Neural cell (in vitro differentiated cells): ENCODE results near the gene ILDR2. TPM values are rescaled to one million over a fixed set of nuclear protein-coding genes. Genes with fewer than 3 reads are reported as not detected.

ENCODE experiments used
- H2AFZ ChIP-seq: fragments of 200-600, 300-800 bp; sonication (generic), shearing (Covaris generic); 2 replicates; pipeline ENCODE4 v1.6.0; 2014; ENCODE audit warnings: low read depth, mild to moderate bottlenecking, antibody characterized with exemption, low read length, moderate library complexity
- H3F3A ChIP-seq: fragments of 200-600 bp; shearing (Covaris generic); 2 replicates; pipeline ENCODE4 v1.6.1; 2016; ENCODE audit warnings: mild to moderate bottlenecking, moderate library complexity, mixed read lengths, antibody characterized with exemption, low read length; ENCODE audit not compliant: insufficient read depth, poor library complexity, severe bottlenecking
- H3K27ac ChIP-seq: fragments of 200-600, 300-800 bp; sonication (generic), shearing (Covaris generic); 2 replicates; pipeline ENCODE4 v1.5.1; 2014; ENCODE audit warnings: mild to moderate bottlenecking, low read length, moderate library complexity
- H3K27me3 ChIP-seq: fragments of 300-800, 200-600 bp; sonication (generic), shearing (Covaris generic); 2 replicates; pipeline ENCODE4 v1.6.0; 2014; ENCODE audit warnings: mild to moderate bottlenecking, low read depth, low read length, moderate library complexity; ENCODE audit not compliant: insufficient read depth
- H3K36me3 ChIP-seq: fragments of 300-800, 200-600 bp; sonication (generic), shearing (Covaris generic); 2 replicates; pipeline ENCODE4 v1.5.1; 2014; ENCODE audit warnings: mild to moderate bottlenecking, antibody characterized with exemption, low read length, moderate library complexity; ENCODE audit not compliant: insufficient read depth
- H3K4me2 ChIP-seq: fragments of 300-800, 200-600 bp; sonication (generic), shearing (Covaris generic); 2 replicates; pipeline ENCODE4 v1.6.0; 2014; ENCODE audit warnings: mild to moderate bottlenecking, low read length
- H3K4me3 ChIP-seq: fragments of 300-800, 200-600 bp; sonication (generic), shearing (Covaris generic); 2 replicates; pipeline ENCODE4 v1.5.1; 2014; ENCODE audit warnings: mild to moderate bottlenecking, low read length, moderate library complexity
- H3K79me2 ChIP-seq: fragments of 200-600 bp; shearing (Covaris generic); replicated peaks from 2 replicates; pipeline ENCODE4 v1.6.0; 2014; ENCODE audit warnings: mild to moderate bottlenecking, low read length, moderate library complexity; ENCODE audit not compliant: insufficient read depth
- H3K9ac ChIP-seq: fragments of 300-800, 200-600 bp; sonication (generic), shearing (Covaris generic); 2 replicates; pipeline ENCODE4 v1.6.1; 2016; ENCODE audit warnings: mild to moderate bottlenecking, low read length, mixed read lengths
- H3K9me2 ChIP-seq: fragments of 200-600 bp; shearing (Covaris generic); 2 replicates; pipeline ENCODE4 v1.6.1; 2016; ENCODE audit warnings: mild to moderate bottlenecking, low read length, mixed read lengths; ENCODE audit not compliant: insufficient read depth
- H3K9me3 ChIP-seq: fragments of 200-600, 300-800 bp; sonication (generic), shearing (Covaris generic); 2 replicates; pipeline ENCODE4 v1.6.1; 2016; ENCODE audit warnings: mild to moderate bottlenecking, mixed run types, low read length, moderate library complexity, mixed read lengths
- H4K20me1 ChIP-seq: fragments of 200-600 bp; shearing (Covaris generic); 2 replicates; pipeline ENCODE4 v1.6.1; 2016; ENCODE audit warnings: mild to moderate bottlenecking, mixed run types; ENCODE audit not compliant: insufficient read depth
- EP300 ChIP-seq: fragments of 450-650 bp; conservative IDR thresholded peaks from 2 replicates; pipeline ENCODE4 v1.6.1; 2014; ENCODE audit warnings: antibody characterized with exemption, mild to moderate bottlenecking, moderate library complexity; ENCODE audit not compliant: poor library complexity, severe bottlenecking
- EZH2 ChIP-seq: fragments of 200-600, 300-800 bp; shearing (Covaris generic), sonication (generic); IDR thresholded peaks from 2 replicates; pipeline ENCODE4 v1.6.1; 2014; ENCODE audit warnings: antibody characterized with exemption, low read length, borderline replicate concordance, mild to moderate bottlenecking; ENCODE audit not compliant: insufficient read depth, poor library complexity, severe bottlenecking
- MXI1 ChIP-seq: fragments of 450-650 bp; conservative IDR thresholded peaks from 2 replicates; pipeline ENCODE4 v1.6.1; 2014; ENCODE audit warnings: antibody characterized with exemption, mild to moderate bottlenecking; ENCODE audit not compliant: poor library complexity, severe bottlenecking
- POLR2AphosphoS5 ChIP-seq: IDR thresholded peaks from 2 replicates; pipeline ENCODE4 v1.6.1; 2012
- RAD21 ChIP-seq: fragments of 450-650 bp; conservative IDR thresholded peaks from 2 replicates; pipeline ENCODE4 v1.6.1; 2014; ENCODE audit warnings: antibody characterized with exemption, mild to moderate bottlenecking, moderate library complexity
- SMC3 ChIP-seq: fragments of 450-650 bp; conservative IDR thresholded peaks from 2 replicates; pipeline ENCODE4 v1.6.1; 2014; ENCODE audit warnings: antibody characterized with exemption, mild to moderate bottlenecking, moderate library complexity; ENCODE audit not compliant: poor library complexity
- TAF1 ChIP-seq: IDR thresholded peaks from 2 replicates; pipeline ENCODE4 v1.6.1; 2012; ENCODE audit warnings: low read depth
- polyA plus RNA-seq: library from polyadenylated mRNA; depleted of rRNA; stranded (reverse); fragments of >200 nt; gene quantifications from 2 replicates; pipeline ENCODE4 v1.2.3, GENCODE V29; 2014
- TF ChIP-seq, protein P1 (sequence below): IDR thresholded peaks from 2 replicates; pipeline ENCODE4 v1.6.1; 2012; ENCODE audit warnings: borderline replicate concordance
- TF ChIP-seq, protein P2 (sequence below): fragments of 450-650 bp; IDR thresholded peaks from 2 replicates; pipeline ENCODE4 v1.5.1; 2014; ENCODE audit warnings: antibody characterized with exemption, mild to moderate bottlenecking, moderate library complexity; ENCODE audit not compliant: poor library complexity, severe bottlenecking

ILDR2 gene
- polyA plus RNA-seq, 1 donor from 2014 or later, result 6.8 TPM

DNA sequence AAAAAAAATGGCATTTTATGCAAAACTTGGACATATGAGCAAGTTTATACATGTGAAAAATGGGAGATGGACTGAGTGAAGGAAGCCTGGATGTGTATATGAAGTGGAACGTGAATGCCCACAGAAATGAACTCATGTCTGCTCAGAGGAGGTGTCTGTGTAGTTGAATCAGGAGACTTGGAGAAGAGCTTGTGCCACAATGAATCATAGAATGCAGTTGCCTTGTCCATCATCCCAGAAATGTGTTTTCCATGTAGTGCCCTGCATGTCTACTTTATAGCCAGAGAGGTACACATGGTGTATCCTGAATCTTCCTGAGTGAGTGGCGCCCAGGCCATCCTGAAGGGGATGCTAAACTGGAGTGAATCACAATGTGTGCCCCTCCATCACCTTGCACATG, 2.6 kb upstream of the ILDR2 start:
- Histone ChIP-seq H3K79me2 (no peaks in the 10 kb centered on the region), H4K20me1 (no peaks in the 10 kb centered on the region), H3K9me2 (no peaks in the 10 kb centered on the region), H3F3A (no peaks in the 10 kb centered on the region), H3K4me3 (no peak overlapping the region), H3K27ac (no peak overlapping the region), H2AFZ (no peak overlapping the region), H3K9me3 (no peaks in the 10 kb centered on the region), H3K4me2 (no peak overlapping the region), H3K27me3 (peaks cover 23% of the 10 kb centered on the region), H3K9ac (no peak overlapping the region), H3K36me3 (no peaks in the 10 kb centered on the region)
- TF ChIP-seq POLR2AphosphoS5 (no peak), MXI1 (no peak), RAD21 (no peak), EP300 (no peak), TAF1 (no peak)
- TF ChIP-seq, protein P1, sequence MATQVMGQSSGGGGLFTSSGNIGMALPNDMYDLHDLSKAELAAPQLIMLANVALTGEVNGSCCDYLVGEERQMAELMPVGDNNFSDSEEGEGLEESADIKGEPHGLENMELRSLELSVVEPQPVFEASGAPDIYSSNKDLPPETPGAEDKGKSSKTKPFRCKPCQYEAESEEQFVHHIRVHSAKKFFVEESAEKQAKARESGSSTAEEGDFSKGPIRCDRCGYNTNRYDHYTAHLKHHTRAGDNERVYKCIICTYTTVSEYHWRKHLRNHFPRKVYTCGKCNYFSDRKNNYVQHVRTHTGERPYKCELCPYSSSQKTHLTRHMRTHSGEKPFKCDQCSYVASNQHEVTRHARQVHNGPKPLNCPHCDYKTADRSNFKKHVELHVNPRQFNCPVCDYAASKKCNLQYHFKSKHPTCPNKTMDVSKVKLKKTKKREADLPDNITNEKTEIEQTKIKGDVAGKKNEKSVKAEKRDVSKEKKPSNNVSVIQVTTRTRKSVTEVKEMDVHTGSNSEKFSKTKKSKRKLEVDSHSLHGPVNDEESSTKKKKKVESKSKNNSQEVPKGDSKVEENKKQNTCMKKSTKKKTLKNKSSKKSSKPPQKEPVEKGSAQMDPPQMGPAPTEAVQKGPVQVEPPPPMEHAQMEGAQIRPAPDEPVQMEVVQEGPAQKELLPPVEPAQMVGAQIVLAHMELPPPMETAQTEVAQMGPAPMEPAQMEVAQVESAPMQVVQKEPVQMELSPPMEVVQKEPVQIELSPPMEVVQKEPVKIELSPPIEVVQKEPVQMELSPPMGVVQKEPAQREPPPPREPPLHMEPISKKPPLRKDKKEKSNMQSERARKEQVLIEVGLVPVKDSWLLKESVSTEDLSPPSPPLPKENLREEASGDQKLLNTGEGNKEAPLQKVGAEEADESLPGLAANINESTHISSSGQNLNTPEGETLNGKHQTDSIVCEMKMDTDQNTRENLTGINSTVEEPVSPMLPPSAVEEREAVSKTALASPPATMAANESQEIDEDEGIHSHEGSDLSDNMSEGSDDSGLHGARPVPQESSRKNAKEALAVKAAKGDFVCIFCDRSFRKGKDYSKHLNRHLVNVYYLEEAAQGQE, result no peak
- TF ChIP-seq, protein P2, sequence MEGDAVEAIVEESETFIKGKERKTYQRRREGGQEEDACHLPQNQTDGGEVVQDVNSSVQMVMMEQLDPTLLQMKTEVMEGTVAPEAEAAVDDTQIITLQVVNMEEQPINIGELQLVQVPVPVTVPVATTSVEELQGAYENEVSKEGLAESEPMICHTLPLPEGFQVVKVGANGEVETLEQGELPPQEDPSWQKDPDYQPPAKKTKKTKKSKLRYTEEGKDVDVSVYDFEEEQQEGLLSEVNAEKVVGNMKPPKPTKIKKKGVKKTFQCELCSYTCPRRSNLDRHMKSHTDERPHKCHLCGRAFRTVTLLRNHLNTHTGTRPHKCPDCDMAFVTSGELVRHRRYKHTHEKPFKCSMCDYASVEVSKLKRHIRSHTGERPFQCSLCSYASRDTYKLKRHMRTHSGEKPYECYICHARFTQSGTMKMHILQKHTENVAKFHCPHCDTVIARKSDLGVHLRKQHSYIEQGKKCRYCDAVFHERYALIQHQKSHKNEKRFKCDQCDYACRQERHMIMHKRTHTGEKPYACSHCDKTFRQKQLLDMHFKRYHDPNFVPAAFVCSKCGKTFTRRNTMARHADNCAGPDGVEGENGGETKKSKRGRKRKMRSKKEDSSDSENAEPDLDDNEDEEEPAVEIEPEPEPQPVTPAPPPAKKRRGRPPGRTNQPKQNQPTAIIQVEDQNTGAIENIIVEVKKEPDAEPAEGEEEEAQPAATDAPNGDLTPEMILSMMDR, result no peak

DNA sequence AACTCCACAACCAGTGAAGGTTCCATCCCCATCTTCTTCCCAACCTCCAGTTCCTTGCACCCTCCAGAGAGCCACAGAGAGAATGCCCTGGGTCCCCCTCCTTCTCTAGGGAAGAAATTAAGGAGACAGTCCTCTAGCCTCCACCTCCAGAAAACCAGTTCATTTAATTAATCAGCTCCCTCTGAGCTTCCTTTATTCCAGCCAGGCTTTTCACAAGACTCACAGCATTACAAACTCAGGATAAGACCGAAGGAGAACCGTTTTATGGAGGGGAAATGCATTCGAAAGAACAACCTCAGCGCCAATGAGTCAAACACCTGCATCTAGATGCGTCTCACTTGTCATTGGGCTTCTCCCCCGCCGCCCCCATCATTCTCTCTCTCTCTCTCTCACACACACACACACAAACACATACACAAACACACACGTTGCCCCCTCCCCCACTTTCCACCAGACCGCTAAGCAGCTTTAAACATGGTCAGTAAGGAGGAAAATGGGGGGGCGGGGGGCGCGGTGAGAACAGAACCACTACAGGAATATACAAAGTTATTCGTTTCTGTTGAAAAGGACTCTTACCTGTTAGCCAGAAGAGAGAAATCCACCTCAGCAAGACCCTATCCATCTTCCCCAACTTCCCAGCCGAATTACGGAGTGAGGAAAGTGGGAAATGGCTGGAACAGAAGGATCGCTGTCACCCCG, 544 bp downstream of the ILDR2 start:
- peaks cover 23% of the 10 kb centered on the region for H3K27me3 ChIP-seq
- no peak for TF ChIP-seq POLR2AphosphoS5
- TF ChIP-seq SMC3, result no peak
- no peak for TF ChIP-seq RAD21
- no peak for TF ChIP-seq TAF1
- no peak for TF ChIP-seq EP300
- TF ChIP-seq, protein P2, result no peak
- TF ChIP-seq MXI1, result no peak
- TF ChIP-seq EZH2, result no peak
- TF ChIP-seq, protein P1, result no peak
- H3K27ac ChIP-seq, result no peak overlapping the region

More for the DNA sequence above, 544 bp downstream of the ILDR2 start:
- Histone ChIP-seq H3K9ac (peak overlapping the region; percentile 44), H3K4me2 (peak overlapping the region; percentile 89), H3K79me2 (no peaks in the 10 kb centered on the region), H4K20me1 (no peaks in the 10 kb centered on the region), H2AFZ (no peak overlapping the region), H3F3A (no peaks in the 10 kb centered on the region), H3K9me2 (no peaks in the 10 kb centered on the region), H3K9me3 (no peaks in the 10 kb centered on the region), H3K4me3 (peak overlapping the region; percentile 68), H3K36me3 (no peaks in the 10 kb centered on the region)
